Lower leg skin (tissue), 3 donors: ENCODE measurements around the gene GMPR.

Source experiments
- POLR2A ChIP-seq, 2 donors: fragments of 450-650 bp; IDR thresholded peaks; one replicate each; pipeline ENCODE4 v1.6.1; 2016 to 2017; ENCODE audit warnings: antibody characterized with exemption in 2 of 2, mild to moderate bottlenecking in 1 of 2, moderate library complexity in 1 of 2
- TF ChIP-seq, protein P1 (sequence below), 3 donors: fragments of 450-650 bp; IDR thresholded peaks; one replicate each; pipeline ENCODE4 v1.5.1; 2016; ENCODE audit warnings: antibody characterized with exemption in 3 of 3, mild to moderate bottlenecking in 3 of 3, moderate library complexity in 2 of 3

- TF ChIP-seq, protein P1, sequence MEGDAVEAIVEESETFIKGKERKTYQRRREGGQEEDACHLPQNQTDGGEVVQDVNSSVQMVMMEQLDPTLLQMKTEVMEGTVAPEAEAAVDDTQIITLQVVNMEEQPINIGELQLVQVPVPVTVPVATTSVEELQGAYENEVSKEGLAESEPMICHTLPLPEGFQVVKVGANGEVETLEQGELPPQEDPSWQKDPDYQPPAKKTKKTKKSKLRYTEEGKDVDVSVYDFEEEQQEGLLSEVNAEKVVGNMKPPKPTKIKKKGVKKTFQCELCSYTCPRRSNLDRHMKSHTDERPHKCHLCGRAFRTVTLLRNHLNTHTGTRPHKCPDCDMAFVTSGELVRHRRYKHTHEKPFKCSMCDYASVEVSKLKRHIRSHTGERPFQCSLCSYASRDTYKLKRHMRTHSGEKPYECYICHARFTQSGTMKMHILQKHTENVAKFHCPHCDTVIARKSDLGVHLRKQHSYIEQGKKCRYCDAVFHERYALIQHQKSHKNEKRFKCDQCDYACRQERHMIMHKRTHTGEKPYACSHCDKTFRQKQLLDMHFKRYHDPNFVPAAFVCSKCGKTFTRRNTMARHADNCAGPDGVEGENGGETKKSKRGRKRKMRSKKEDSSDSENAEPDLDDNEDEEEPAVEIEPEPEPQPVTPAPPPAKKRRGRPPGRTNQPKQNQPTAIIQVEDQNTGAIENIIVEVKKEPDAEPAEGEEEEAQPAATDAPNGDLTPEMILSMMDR (IDR thresholded peaks at IDR 0.05) = no peak
- TF ChIP-seq POLR2A (IDR thresholded peaks at IDR 0.05) = no peak
These were observed 26.4 kb downstream of the GMPR start for GRCh38 chr6:16264785-16265184.
